WTC11 (cell line): Measurements from ENCODE around the gene IMPDH2. TPM values are rescaled to one million over a fixed set of nuclear protein-coding genes. Genes with fewer than 3 reads are reported as not detected.

ENCODE experiments used
- ATAC-seq: fragments of 200-7000 bp; cut with Tn5 transposase; 2 replicates; pipeline ENCODE4 v1.10.0; 2021; ENCODE audit warnings: mild to moderate bottlenecking, moderate library complexity
- CTCF ChIA-PET: fragments of 300-600 bp; sonication (Branson Sonifier 250); formaldehyde crosslinking; loops from one replicate; lab custom pipeline; 2021; ENCODE audit warnings: antibody characterized with exemption; lab: Charles Lee
- POLR2A ChIA-PET: fragments of 350-600 bp; sonication (Branson Sonifier 250); formaldehyde crosslinking; loops from one replicate; lab custom pipeline; 2021; ENCODE audit warnings: antibody characterized with exemption; lab: Charles Lee
- DNase-seq: peaks from one replicate; pipeline ENCODE4 v3.0.0; 2021; ENCODE audit warnings: low spot score
- H3K27ac Mint-ChIP-seq: 2 replicates; pipeline ENCODE4 v1.8.0; 2021; ENCODE audit warnings: mixed read lengths
- H3K27me3 Mint-ChIP-seq: 2 replicates; pipeline ENCODE4 v1.8.0; 2021; ENCODE audit warnings: low read depth, mild to moderate bottlenecking, moderate library complexity, mixed read lengths
- H3K36me3 Mint-ChIP-seq: 2 replicates; pipeline ENCODE4 v1.8.0; 2021; ENCODE audit warnings: mixed read lengths
- H3K4me1 Mint-ChIP-seq: 2 replicates; pipeline ENCODE4 v1.8.0; 2022; ENCODE audit warnings: mixed read lengths
- H3K4me3 Mint-ChIP-seq: 2 replicates; pipeline ENCODE4 v1.8.0; 2021; ENCODE audit warnings: mild to moderate bottlenecking, moderate library complexity, mixed read lengths
- H3K9me3 Mint-ChIP-seq: 2 replicates; pipeline ENCODE4 v1.8.0; 2021; ENCODE audit warnings: mixed read lengths
- ATF2 ChIP-seq: sonication (generic); formaldehyde crosslinking; IDR thresholded peaks from 2 replicates; pipeline ENCODE4 v1.8.1; 2022; ENCODE audit warnings: low read depth, missing genetic modification reagents, borderline replicate concordance
- CTCF ChIP-seq: fragments of 200-600 bp; IDR thresholded peaks from 2 replicates; pipeline ENCODE4 v1.8.0; 2022; ENCODE audit warnings: antibody characterized with exemption
- E2F5 ChIP-seq: sonication (generic); formaldehyde crosslinking; IDR thresholded peaks from 2 replicates; pipeline ENCODE4 v1.8.1; 2022; ENCODE audit warnings: mild to moderate bottlenecking, moderate library complexity, missing genetic modification reagents
- ELF4 ChIP-seq: sonication (generic); formaldehyde crosslinking; IDR thresholded peaks from 2 replicates; pipeline ENCODE4 v1.8.1; 2022; ENCODE audit warnings: low read depth, mild to moderate bottlenecking, moderate library complexity, missing genetic modification reagents
- ETV6 ChIP-seq: sonication (generic); formaldehyde crosslinking; IDR thresholded peaks from 2 replicates; pipeline ENCODE4 v1.8.1; 2022; ENCODE audit warnings: mild to moderate bottlenecking, missing genetic modification reagents
- GTF2I ChIP-seq: fragments of 250-450 bp; sonication (Bioruptor Pico); conservative IDR thresholded peaks from 2 replicates; pipeline ENCODE4 v1.4.0; 2021; ENCODE audit warnings: mild to moderate bottlenecking
- HMGXB4 ChIP-seq: sonication (generic); formaldehyde crosslinking; IDR thresholded peaks from 2 replicates; pipeline ENCODE4 v1.8.1; 2023; ENCODE audit warnings: mild to moderate bottlenecking, moderate library complexity, missing genetic modification reagents
- JAZF1 ChIP-seq: fragments of 250-450 bp; sonication (Bioruptor Pico); IDR thresholded peaks from 2 replicates; pipeline ENCODE4 v1.9.0; 2021; ENCODE audit warnings: moderate library complexity, mild to moderate bottlenecking, inconsistent platforms
- JUN ChIP-seq: sonication (generic); formaldehyde crosslinking; IDR thresholded peaks from 2 replicates; pipeline ENCODE4 v1.8.0; 2023; ENCODE audit warnings: mild to moderate bottlenecking, missing genetic modification reagents
- MAX ChIP-seq: sonication (generic); formaldehyde crosslinking; IDR thresholded peaks from 2 replicates; pipeline ENCODE4 v1.8.0; 2022; ENCODE audit warnings: mild to moderate bottlenecking, missing genetic modification reagents
- MYBL2 ChIP-seq: sonication (generic); formaldehyde crosslinking; IDR thresholded peaks from 2 replicates; pipeline ENCODE4 v1.8.1; 2023; ENCODE audit warnings: mild to moderate bottlenecking, moderate library complexity, missing genetic modification reagents
- NR1H2 ChIP-seq: sonication (generic); formaldehyde crosslinking; IDR thresholded peaks from 2 replicates; pipeline ENCODE4 v1.9.0; 2021; ENCODE audit warnings: mild to moderate bottlenecking, moderate library complexity, missing genetic modification reagents
- NR2C2 ChIP-seq: sonication (generic); formaldehyde crosslinking; IDR thresholded peaks from 2 replicates; pipeline ENCODE4 v1.8.0; 2022; ENCODE audit warnings: mild to moderate bottlenecking, missing genetic modification reagents
- OVOL2 ChIP-seq: fragments of 250-450 bp; sonication (Bioruptor Pico); IDR thresholded peaks from 2 replicates; pipeline ENCODE4 v1.9.0; 2021; ENCODE audit warnings: mild to moderate bottlenecking, borderline replicate concordance
- SMAD4 ChIP-seq: sonication (generic); formaldehyde crosslinking; IDR thresholded peaks from 2 replicates; pipeline ENCODE4 v1.8.0; 2022; ENCODE audit warnings: mild to moderate bottlenecking, missing genetic modification reagents
- SOX15 ChIP-seq: fragments of 250-450 bp; sonication (Bioruptor Pico); IDR thresholded peaks from 2 replicates; pipeline ENCODE4 v1.9.0; 2021; ENCODE audit warnings: mild to moderate bottlenecking
- SP1 ChIP-seq: sonication (generic); formaldehyde crosslinking; conservative IDR thresholded peaks from 2 replicates; pipeline ENCODE4 v1.8.1; 2022; ENCODE audit warnings: missing genetic modification reagents
- TEAD1 ChIP-seq: sonication (generic); formaldehyde crosslinking; IDR thresholded peaks from 2 replicates; pipeline ENCODE4 v1.8.0; 2022; ENCODE audit warnings: mild to moderate bottlenecking, missing genetic modification reagents
- ZBTB21 ChIP-seq: sonication (generic); formaldehyde crosslinking; IDR thresholded peaks from 2 replicates; pipeline ENCODE4 v1.8.1; 2023; ENCODE audit warnings: mild to moderate bottlenecking, missing genetic modification reagents, borderline replicate concordance
- ZNF121 ChIP-seq: sonication (generic); formaldehyde crosslinking; IDR thresholded peaks from 2 replicates; pipeline ENCODE4 v1.8.0; 2023; ENCODE audit warnings: missing genetic modification reagents
- ZNF416 ChIP-seq: fragments of 250-450 bp; sonication (Bioruptor Pico); IDR thresholded peaks from 2 replicates; pipeline ENCODE4 v1.9.0; 2021; ENCODE audit warnings: mild to moderate bottlenecking, inconsistent platforms
- total RNA-seq: library from RNA; stranded (reverse); gene quantifications from 3 replicates; pipeline ENCODE4 v1.2.3, GENCODE V29; 2021

The IMPDH2 gene
- total RNA-seq, 1 experiment from 2014 or later = 452 TPM

- peaks cover under 1% of the 10 kb centered on the region; the same call in 1 of the 2 replicates for H3K4me1 Mint-ChIP-seq
- no peak for TF ChIP-seq ATF2 (CRISPR knock-in tag)
- no peaks in the 10 kb centered on the region for H3K9me3 Mint-ChIP-seq
- H3K4me3 Mint-ChIP-seq = no peak overlapping the region
- H3K36me3 Mint-ChIP-seq = peaks cover 45% of the 10 kb centered on the region
- CTCF ChIA-PET = interaction anchor here (0.6 kb wide), 1 partner anchor 44 kb away, joined by 3 read pairs; no protein-coding TSS in a partner anchor
- no peak for DNase-seq
- POLR2A ChIA-PET = no interaction called here
- H3K27me3 Mint-ChIP-seq = no peaks in the 10 kb centered on the region
- H3K27ac Mint-ChIP-seq = no peak overlapping the region; the same call in 1 of the 2 replicates
- ATAC-seq = no peak
These were observed 46.5 kb downstream of the IMPDH2 start for GRCh38 chr3:48982686-48983085.

GRCh38 chr3:48982016-48982415 is 47.2 kb downstream of the IMPDH2 start:
- Mint-ChIP-seq H3K36me3 (peaks cover 45% of the 10 kb centered on the region), H3K27ac (no peak overlapping the region), H3K27me3 (no peaks in the 10 kb centered on the region), H3K4me3 (no peak overlapping the region), H3K4me1 (no peaks in the 10 kb centered on the region), H3K9me3 (no peaks in the 10 kb centered on the region)
- CTCF ChIA-PET = no interaction called here
- TF ChIP-seq MAX (no peak), CTCF (no peak), HMGXB4 (no peak), NR1H2 (CRISPR knock-in tag) (no peak), OVOL2 (no peak), SP1 (CRISPR knock-in tag) (no peak), ETV6 (no peak), NR2C2 (CRISPR knock-in tag) (no peak), SOX15 (CRISPR knock-in tag) (no peak), GTF2I (CRISPR knock-in tag) (no peak), TEAD1 (CRISPR knock-in tag) (no peak), ZNF416 (CRISPR knock-in tag) (no peak), MYBL2 (CRISPR knock-in tag) (no peak), ZBTB21 (CRISPR knock-in tag) (no peak), ELF4 (CRISPR knock-in tag) (no peak), JAZF1 (CRISPR knock-in tag) (no peak), E2F5 (CRISPR knock-in tag) (no peak), JUN (no peak), SMAD4 (CRISPR knock-in tag) (no peak), ZNF121 (CRISPR knock-in tag) (no peak)
- DNase-seq = no peak
- no peak for ATAC-seq
- POLR2A ChIA-PET = no interaction called here
